IgD-negative memory B cell (primary cell): Measurements from ENCODE around the gene PTPN4. TPM values are rescaled to one million over a fixed set of nuclear protein-coding genes. Genes with fewer than 3 reads are reported as not detected.

Experiments used
- H3K27ac Mint-ChIP-seq, 3 donors: one replicate each; pipeline ENCODE4 v1.8.0; 2020 to 2022; ENCODE audit warnings: mild to moderate bottlenecking in 3 of 3, mixed read lengths in 3 of 3, moderate library complexity in 1 of 3
- H3K27me3 Mint-ChIP-seq: one replicate; pipeline ENCODE4 v1.8.0; 2021; ENCODE audit warnings: mixed read lengths
- H3K36me3 Mint-ChIP-seq: one replicate; pipeline ENCODE4 v1.8.0; 2020; ENCODE audit warnings: mild to moderate bottlenecking, mixed read lengths
- H3K4me1 Mint-ChIP-seq, 3 donors: one replicate each; pipeline ENCODE4 v1.8.0; 2020 to 2022; ENCODE audit warnings: mixed read lengths in 3 of 3, mild to moderate bottlenecking in 1 of 3
- H3K4me3 Mint-ChIP-seq, 4 donors: one replicate each; pipeline ENCODE4 v1.8.0; 2020 to 2022; ENCODE audit warnings: mild to moderate bottlenecking in 4 of 4, mixed read lengths in 4 of 4, moderate library complexity in 3 of 4
- H3K9me3 Mint-ChIP-seq, 3 donors: one replicate each; pipeline ENCODE4 v1.8.0; 2020 to 2021; ENCODE audit warnings: mixed read lengths in 3 of 3, mild to moderate bottlenecking in 1 of 3
- polyA plus RNA-seq: library from polyadenylated mRNA; unstranded; fragments of 300-500 nt; fragmentation: Illumina TruSeq; gene quantifications from one replicate; pipeline ENCODE4 v1.2.3, GENCODE V29; 2021

Gene PTPN4
- polyA plus RNA-seq, 1 donor from 2014 or later: 21.4 TPM

DNA sequence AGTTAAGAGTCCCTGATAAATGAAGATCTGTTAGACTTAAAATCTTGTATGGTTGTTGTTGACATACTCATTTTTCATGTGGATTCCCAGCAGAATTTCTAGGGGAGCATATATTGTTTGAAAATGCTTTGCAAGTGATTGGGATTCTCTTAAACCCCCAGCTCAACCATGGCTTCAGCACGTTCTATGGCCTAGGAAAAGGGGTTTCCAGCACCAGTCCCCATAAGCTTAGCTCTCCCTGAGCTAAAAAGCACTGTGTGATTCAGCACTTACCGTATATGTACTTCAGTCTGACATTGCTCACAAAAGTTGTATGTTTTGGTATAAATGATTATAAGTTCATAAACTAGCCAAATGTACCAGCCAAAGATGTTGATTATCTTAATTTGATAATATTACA, 173.1 kb downstream of the PTPN4 start:
- H3K4me3 Mint-ChIP-seq: no peak overlapping the region
- H3K36me3 Mint-ChIP-seq: peaks cover 21% of the 10 kb centered on the region
- H3K27me3 Mint-ChIP-seq: no peaks in the 10 kb centered on the region
- H3K27ac Mint-ChIP-seq: peak overlapping the region in 1 of 3 donors; percentile 39
- H3K4me1 Mint-ChIP-seq: peaks cover 0 to 2% (median 0%) of the 10 kb centered on the region in 3 donors
- peaks cover 0 to 2% (median 0%) of the 10 kb centered on the region in 3 donors for H3K9me3 Mint-ChIP-seq

GRCh38 chr2:119934319-119934718, 174.6 kb downstream of the PTPN4 start:
- Mint-ChIP-seq H3K9me3 (peaks cover 0 to 2% (median 0%) of the 10 kb centered on the region in 3 donors), H3K36me3 (peaks cover 21% of the 10 kb centered on the region), H3K4me1 (peaks cover 0 to 2% (median 0%) of the 10 kb centered on the region in 3 donors), H3K27ac (no peak overlapping the region), H3K27me3 (no peaks in the 10 kb centered on the region), H3K4me3 (no peak overlapping the region)

DNA sequence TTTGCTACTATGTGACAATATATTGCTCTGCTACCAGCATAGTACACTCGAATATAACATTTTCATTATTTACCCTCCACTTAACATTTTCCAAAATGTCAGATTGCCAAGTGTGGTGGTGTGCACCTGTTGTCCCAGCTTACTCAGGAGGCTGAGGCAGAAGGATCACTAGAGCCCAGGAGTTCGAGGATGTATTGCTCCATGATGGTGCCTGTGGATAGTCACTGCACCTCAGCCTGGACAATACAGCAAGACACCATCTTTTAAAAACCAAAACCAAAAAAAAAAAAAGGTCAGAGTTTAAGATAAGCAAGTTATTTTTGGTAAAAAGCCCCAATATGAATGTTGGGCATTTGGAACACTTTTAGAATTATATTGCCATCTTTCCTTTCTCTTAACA, 178.0 kb downstream of the PTPN4 start:
- Mint-ChIP-seq H3K27me3 (no peaks in the 10 kb centered on the region), H3K9me3 (peaks cover 0 to 2% (median 0%) of the 10 kb centered on the region in 3 donors), H3K36me3 (peaks cover 13% of the 10 kb centered on the region), H3K4me3 (no peak overlapping the region), H3K4me1 (peaks cover 8 to 13% (median 12%) of the 10 kb centered on the region in 3 donors), H3K27ac (no peak overlapping the region)

GRCh38 chr2:119939915-119940314, 180.2 kb downstream of the PTPN4 start:
- Mint-ChIP-seq H3K9me3 (peaks cover 0 to 2% (median 0%) of the 10 kb centered on the region in 3 donors), H3K4me3 (no peak overlapping the region), H3K36me3 (peaks cover 11% of the 10 kb centered on the region), H3K27me3 (no peaks in the 10 kb centered on the region), H3K27ac (no peak overlapping the region), H3K4me1 (peaks cover 12 to 19% (median 18%) of the 10 kb centered on the region in 3 donors)

- H3K27ac Mint-ChIP-seq: no peak overlapping the region
- H3K36me3 Mint-ChIP-seq: peaks cover 10% of the 10 kb centered on the region
- no peaks in the 10 kb centered on the region for H3K27me3 Mint-ChIP-seq
- peaks cover 0 to 2% (median 0%) of the 10 kb centered on the region in 3 donors for H3K9me3 Mint-ChIP-seq
- no peak overlapping the region for H3K4me3 Mint-ChIP-seq
- peaks cover 12 to 19% (median 18%) of the 10 kb centered on the region in 3 donors for H3K4me1 Mint-ChIP-seq
These were observed 181.1 kb downstream of the PTPN4 start for GRCh38 chr2:119940856-119941255.

DNA sequence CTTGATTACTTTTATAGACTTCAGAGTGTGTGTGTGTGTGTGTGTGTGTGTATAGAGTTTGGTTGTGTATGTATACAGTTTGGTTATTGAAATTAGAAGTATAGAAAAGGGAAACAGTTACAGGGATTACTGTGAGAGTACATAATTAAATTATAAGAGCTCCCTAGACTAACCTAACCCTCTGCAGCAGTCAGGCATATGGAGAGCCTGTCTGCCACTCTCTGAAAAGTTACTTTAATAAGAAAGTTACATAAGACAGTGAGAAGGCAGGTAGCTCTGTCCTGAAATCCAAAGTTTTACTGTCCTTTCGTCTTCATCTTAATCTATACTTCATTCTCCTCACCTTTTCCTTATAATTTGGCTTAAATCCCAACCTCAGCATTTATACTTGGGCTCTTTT, 181.7 kb downstream of the PTPN4 start:
- Mint-ChIP-seq H3K27ac (no peak overlapping the region), H3K9me3 (peaks cover 0 to 2% (median 0%) of the 10 kb centered on the region in 3 donors), H3K36me3 (peaks cover 9% of the 10 kb centered on the region), H3K27me3 (no peaks in the 10 kb centered on the region), H3K4me1 (peaks cover 12 to 19% (median 18%) of the 10 kb centered on the region in 3 donors), H3K4me3 (no peak overlapping the region)

DNA sequence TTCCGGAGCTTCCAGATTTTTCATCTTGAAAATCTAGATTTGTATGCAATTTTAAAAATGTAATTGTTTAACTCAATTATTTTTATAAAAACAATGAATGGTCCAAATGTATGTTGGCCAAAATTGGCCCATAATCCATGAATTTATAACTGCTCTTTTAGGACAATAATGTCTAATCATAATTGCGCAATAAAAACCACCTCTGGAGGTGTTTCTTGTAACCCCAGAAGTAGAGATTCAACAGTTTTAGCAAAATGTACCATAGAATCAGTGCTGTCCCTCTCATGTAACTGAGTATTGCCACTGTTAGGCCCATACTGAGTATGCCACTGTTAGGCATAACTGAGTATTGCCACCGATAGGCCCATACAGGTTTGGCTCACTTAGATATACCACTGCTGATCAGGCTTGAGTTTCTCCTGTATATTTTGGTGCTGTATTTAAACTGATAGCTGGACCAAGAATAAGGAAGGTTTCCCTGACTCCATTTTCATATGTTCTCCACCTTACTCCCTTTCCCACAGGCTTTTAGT, 182.3 kb downstream of the PTPN4 start:
- Mint-ChIP-seq H3K9me3 (peaks cover 0 to 2% (median 0%) of the 10 kb centered on the region in 3 donors), H3K27me3 (no peaks in the 10 kb centered on the region), H3K4me3 (no peak overlapping the region), H3K27ac (peak overlapping the region in 1 of 3 donors; percentile 71), H3K4me1 (peaks cover 12 to 19% (median 18%) of the 10 kb centered on the region in 3 donors), H3K36me3 (peaks cover 5% of the 10 kb centered on the region)

DNA sequence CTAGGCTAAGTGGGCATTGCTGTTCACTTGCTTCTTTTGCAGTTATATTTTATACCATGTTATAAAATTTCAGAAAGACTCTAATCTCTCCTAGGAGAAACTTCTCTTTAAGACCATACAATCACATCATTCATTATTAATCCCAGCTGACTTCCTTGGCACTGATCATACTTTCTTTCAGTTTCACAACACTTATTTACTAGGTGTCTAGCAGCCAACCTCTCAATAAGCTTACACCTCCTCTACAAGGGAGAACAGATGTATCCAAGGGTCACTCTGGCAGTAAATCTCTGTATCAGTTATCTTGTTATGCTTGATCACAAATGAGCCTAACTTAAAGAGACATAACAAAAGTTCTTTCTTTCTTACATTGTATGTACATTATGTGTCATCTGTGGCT, 183.3 kb downstream of the PTPN4 start:
- H3K27me3 Mint-ChIP-seq: no peaks in the 10 kb centered on the region
- peak overlapping the region in 1 of 3 donors; percentile 71 for H3K27ac Mint-ChIP-seq
- no peak overlapping the region for H3K4me3 Mint-ChIP-seq
- H3K36me3 Mint-ChIP-seq: peaks cover 4% of the 10 kb centered on the region
- no peaks in the 10 kb centered on the region for H3K9me3 Mint-ChIP-seq
- peaks cover 12 to 19% (median 18%) of the 10 kb centered on the region in 3 donors for H3K4me1 Mint-ChIP-seq

DNA sequence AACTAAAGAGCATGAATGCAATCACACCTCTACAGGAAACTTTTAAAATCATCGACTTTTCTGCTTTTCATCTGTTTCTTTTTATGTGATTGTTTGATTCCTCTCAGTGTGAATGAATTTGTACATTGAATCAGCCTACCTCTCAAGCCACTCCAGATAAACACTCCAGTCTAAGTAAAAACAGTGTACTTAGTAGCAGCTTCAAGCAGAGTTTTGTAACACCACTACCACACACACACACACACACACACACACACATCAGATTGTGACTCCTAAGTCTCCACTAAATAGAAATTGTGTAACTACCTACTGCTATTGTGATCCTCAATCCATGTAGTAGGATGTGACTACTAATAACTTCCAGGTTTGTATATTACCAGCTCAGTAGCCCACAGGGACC, 187.8 kb downstream of the PTPN4 start:
- Mint-ChIP-seq H3K4me1 (peaks cover 6 to 8% (median 7%) of the 10 kb centered on the region in 3 donors), H3K9me3 (no peaks in the 10 kb centered on the region), H3K4me3 (no peak overlapping the region), H3K27ac (peak overlapping the region in 1 of 3 donors; percentile 63), H3K36me3 (peaks cover 4% of the 10 kb centered on the region), H3K27me3 (no peaks in the 10 kb centered on the region)

DNA sequence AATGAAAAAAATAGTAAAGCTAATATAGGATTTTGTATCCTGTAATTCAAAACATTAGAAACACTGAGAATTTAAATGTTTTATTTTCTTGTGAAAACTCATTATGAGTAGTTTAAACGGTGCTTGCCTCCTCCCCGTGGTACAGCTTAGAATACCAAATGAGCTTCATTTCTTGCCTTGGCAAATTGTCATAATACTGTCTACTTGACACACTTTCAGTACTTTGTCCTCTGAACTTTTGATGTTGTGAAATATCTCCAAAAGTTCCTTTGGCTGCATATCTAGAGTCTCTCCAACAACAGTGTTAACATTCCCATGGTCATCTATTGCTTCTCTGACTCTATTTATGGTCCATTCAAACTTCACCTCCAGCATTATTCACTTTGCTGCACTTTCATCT, 191.2 kb downstream of the PTPN4 start:
- no peaks in the 10 kb centered on the region for H3K4me1 Mint-ChIP-seq
- no peak overlapping the region for H3K27ac Mint-ChIP-seq
- no peaks in the 10 kb centered on the region for H3K9me3 Mint-ChIP-seq

DNA sequence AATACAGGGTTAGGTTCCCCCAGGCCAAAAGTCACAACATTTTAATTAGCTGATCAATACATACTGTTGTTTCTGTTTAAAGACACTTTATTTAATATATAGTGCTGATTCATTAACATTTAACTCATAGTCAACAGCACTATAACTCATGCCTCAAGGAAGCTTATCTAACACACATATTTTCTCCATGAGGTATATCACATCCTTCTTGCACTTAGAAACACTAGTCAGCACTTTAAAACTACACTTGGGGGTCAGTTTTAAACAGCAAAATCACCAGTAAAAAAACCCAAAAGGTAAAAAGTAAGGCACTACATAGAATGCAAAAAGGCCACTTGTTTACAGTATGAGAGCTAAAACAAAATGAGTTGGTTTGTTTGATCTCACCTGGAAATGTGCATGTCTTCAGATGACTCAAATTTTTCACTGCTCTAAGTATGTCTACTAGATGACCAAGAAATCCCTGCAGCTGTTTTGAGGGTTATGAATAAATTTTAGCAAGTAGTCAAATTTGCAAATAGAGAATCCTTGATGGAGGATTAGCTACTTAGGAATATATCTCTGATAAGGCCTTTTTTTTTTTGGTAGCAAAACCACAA, 199.0 kb downstream of the PTPN4 start:
- Mint-ChIP-seq H3K27me3 (no peaks in the 10 kb centered on the region), H3K4me3 (no peak overlapping the region), H3K36me3 (peaks cover 14% of the 10 kb centered on the region), H3K4me1 (no peaks in the 10 kb centered on the region), H3K27ac (peak overlapping the region in 1 of 3 donors; percentile 50), H3K9me3 (no peaks in the 10 kb centered on the region)

More for the DNA sequence above, 191.2 kb downstream of the PTPN4 start:
- H3K36me3 Mint-ChIP-seq: peaks cover 7% of the 10 kb centered on the region
- no peak overlapping the region for H3K4me3 Mint-ChIP-seq
- no peaks in the 10 kb centered on the region for H3K27me3 Mint-ChIP-seq

GRCh38 chr2:119960821-119961220, 201.1 kb downstream of the PTPN4 start:
- no peaks in the 10 kb centered on the region for H3K4me1 Mint-ChIP-seq
- H3K4me3 Mint-ChIP-seq: no peak overlapping the region
- no peaks in the 10 kb centered on the region for H3K27me3 Mint-ChIP-seq

DNA sequence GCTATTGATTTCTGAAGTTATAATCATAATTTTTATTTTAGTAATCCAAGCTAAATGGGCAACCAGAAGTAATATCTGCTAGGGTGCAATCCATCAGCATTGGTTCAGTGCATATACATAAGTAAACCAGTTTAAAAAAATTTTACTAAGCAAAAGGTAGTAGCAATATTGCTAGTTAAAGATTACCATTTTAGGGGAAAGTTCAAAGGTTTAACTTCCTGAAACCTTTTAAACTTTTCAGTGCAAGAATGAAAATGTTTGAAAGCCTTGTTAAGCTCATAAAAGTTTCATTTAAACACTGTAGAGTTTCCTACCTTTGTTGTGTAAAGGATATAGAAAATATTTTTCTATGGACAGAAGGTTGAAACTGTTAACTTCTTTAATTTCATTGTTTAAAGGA, 222.2 kb downstream of the PTPN4 start:
- Mint-ChIP-seq H3K27me3 (no peaks in the 10 kb centered on the region), H3K4me3 (no peak overlapping the region), H3K9me3 (peaks cover 0 to 9% (median 1%) of the 10 kb centered on the region in 3 donors), H3K36me3 (no peaks in the 10 kb centered on the region), H3K27ac (peak overlapping the region in 1 of 3 donors; percentile 11), H3K4me1 (no peaks in the 10 kb centered on the region)

More at GRCh38 chr2:119960821-119961220, 201.1 kb downstream of the PTPN4 start:
- no peak overlapping the region for H3K27ac Mint-ChIP-seq
- H3K36me3 Mint-ChIP-seq: peaks cover 13% of the 10 kb centered on the region
- H3K9me3 Mint-ChIP-seq: no peaks in the 10 kb centered on the region

- H3K36me3 Mint-ChIP-seq: no peaks in the 10 kb centered on the region
- H3K27ac Mint-ChIP-seq: peak overlapping the region in 1 of 3 donors; percentile 43
- no peaks in the 10 kb centered on the region for H3K27me3 Mint-ChIP-seq
- H3K9me3 Mint-ChIP-seq: peaks cover 0 to 9% (median 1%) of the 10 kb centered on the region in 3 donors
- no peaks in the 10 kb centered on the region for H3K4me1 Mint-ChIP-seq
- no peak overlapping the region for H3K4me3 Mint-ChIP-seq
These were observed 222.8 kb downstream of the PTPN4 start for GRCh38 chr2:119982506-119982905.

DNA sequence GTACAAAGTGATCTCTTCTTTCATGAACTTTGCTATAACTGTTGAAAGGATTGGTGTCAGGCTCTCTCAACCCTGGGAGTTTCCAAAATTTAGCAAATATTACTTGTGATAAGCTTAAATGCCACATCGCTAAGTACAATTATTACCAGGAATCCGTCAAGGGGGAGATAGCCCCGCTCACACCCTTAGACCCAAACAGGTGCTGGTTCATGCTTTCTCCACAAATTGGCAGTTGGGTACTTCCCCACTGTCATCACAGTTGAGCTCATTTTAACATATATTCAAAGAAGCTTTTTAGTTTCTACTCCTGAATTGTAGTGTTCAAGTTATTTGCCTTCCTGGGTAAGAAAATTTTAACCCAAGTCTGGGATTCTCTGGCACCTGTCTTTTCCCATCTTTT, 223.4 kb downstream of the PTPN4 start:
- H3K27me3 Mint-ChIP-seq: no peaks in the 10 kb centered on the region
- H3K27ac Mint-ChIP-seq: peak overlapping the region in 1 of 3 donors; percentile 47
- H3K36me3 Mint-ChIP-seq: no peaks in the 10 kb centered on the region
- H3K9me3 Mint-ChIP-seq: peaks cover 0 to 9% (median 1%) of the 10 kb centered on the region in 3 donors
- no peak overlapping the region for H3K4me3 Mint-ChIP-seq
- H3K4me1 Mint-ChIP-seq: no peaks in the 10 kb centered on the region

DNA sequence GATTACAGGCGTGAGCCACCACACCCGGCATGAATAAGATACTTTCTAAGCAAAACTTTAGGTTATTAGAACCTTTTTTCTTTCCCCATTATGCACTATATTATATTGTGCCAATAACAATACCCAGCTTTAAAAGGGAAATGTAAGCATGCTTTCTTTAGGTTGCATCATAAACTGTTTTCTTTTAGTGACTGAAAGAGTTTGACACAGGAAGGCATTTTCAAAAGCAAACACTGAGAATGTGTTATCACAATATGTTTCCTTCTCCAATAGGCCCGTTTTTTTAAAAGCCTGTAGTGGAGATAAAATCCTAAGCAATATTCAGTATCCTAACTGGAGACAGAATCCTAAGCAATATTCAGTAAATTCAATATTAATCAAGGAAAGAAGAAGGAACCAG, 236.4 kb downstream of the PTPN4 start:
- peaks cover 2% of the 10 kb centered on the region for H3K27me3 Mint-ChIP-seq
- H3K9me3 Mint-ChIP-seq: peaks cover 0 to 2% (median 0%) of the 10 kb centered on the region in 3 donors
- H3K36me3 Mint-ChIP-seq: no peaks in the 10 kb centered on the region
- no peak overlapping the region for H3K27ac Mint-ChIP-seq
- no peaks in the 10 kb centered on the region for H3K4me1 Mint-ChIP-seq
- no peak overlapping the region for H3K4me3 Mint-ChIP-seq
